ENCODE results near the gene UBE2B.

DNA sequence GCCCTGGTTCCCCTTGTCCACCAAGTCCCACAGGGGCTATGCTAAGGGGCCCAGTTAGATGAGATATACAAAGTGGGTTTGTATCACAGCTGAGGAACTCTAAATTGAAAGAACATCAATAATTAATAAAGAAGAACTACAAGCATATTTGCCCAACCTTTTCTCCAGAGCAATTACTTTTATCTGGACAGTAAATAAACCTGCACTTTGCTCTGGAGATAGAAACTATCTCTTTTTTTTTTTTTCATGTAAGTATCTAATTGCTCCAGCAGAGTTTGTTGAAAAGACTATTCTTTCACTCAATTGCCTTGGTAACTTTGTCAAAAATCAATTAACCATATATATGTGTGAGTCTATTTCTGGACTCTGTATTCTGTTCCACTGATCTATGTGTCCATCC, 46.3 kb downstream of the UBE2B start:
- no peak for TF ChIP-seq CTCF (IDR thresholded peaks at IDR 0.05; ENCODE audit: borderline replicate concordance, extremely low read depth, low read length, poor library complexity, severe bottlenecking)
- TF ChIP-seq EZH2 (IDR thresholded peaks at IDR 0.05; ENCODE audit: borderline replicate concordance, low read depth, low read length, severe bottlenecking): no peak

Measured in DND-41 (cell line).